Osteoblast (primary cell): ENCODE data around the gene VPS25. TPM values are rescaled to one million over a fixed set of nuclear protein-coding genes. Genes with fewer than 3 reads are reported as not detected.
"Not testable (repeated sequence)": the region's sequence is repeated elsewhere in the genome, so short reads cannot be mapped to it uniquely, and the experiment has no call there.

Experiments
- DNase-seq: peaks from one replicate; pipeline ENCODE4 v3.0.0; 2011; ENCODE audit warnings: low spot score, mixed read lengths; ENCODE audit not compliant: insufficient read length; ENCODE audit errors: missing footprints
- H2AFZ ChIP-seq: 2 replicates; pipeline ENCODE4 v1.6.0; 2011; ENCODE audit warnings: mild to moderate bottlenecking, low read length
- H3K27ac ChIP-seq: 2 replicates; pipeline ENCODE4 v1.5.1; 2011; ENCODE audit warnings: mild to moderate bottlenecking, low read depth, low read length, moderate library complexity
- H3K27me3 ChIP-seq: 2 replicates; pipeline ENCODE4 v1.6.0; 2012; ENCODE audit warnings: mild to moderate bottlenecking, control low read depth, inconsistent platforms, low read length, moderate library complexity; ENCODE audit not compliant: insufficient read depth
- H3K36me3 ChIP-seq: 2 replicates; pipeline ENCODE4 v1.5.1; 2011; ENCODE audit warnings: mild to moderate bottlenecking, low read length, control low read depth, moderate library complexity; ENCODE audit not compliant: insufficient read depth
- H3K4me1 ChIP-seq: 2 replicates; pipeline ENCODE4 v1.5.1; 2011; ENCODE audit warnings: mild to moderate bottlenecking, low read length, control low read depth, moderate library complexity; ENCODE audit not compliant: insufficient read depth
- H3K4me2 ChIP-seq: 2 replicates; pipeline ENCODE4 v1.6.0; 2011; ENCODE audit warnings: mild to moderate bottlenecking, low read length; ENCODE audit not compliant: insufficient read depth
- H3K4me3 ChIP-seq: fragments of 200-600 bp; sonication (generic); 3 replicates; pipeline ENCODE4 v1.5.1; 2012; ENCODE audit warnings: mild to moderate bottlenecking, low read length, inconsistent platforms; ENCODE audit not compliant: insufficient read depth
- H3K79me2 ChIP-seq: 2 replicates; pipeline ENCODE4 v1.6.0; 2012; ENCODE audit warnings: mild to moderate bottlenecking, low read length, control low read depth, inconsistent platforms; ENCODE audit not compliant: insufficient read depth
- H3K9me3 ChIP-seq: 2 replicates; pipeline ENCODE4 v1.5.1; 2011; ENCODE audit warnings: low read depth, low read length, control low read depth
- H4K20me1 ChIP-seq: 2 replicates; pipeline ENCODE4 v1.6.0; 2012; ENCODE audit warnings: mild to moderate bottlenecking, low read length, control low read depth; ENCODE audit not compliant: insufficient read depth
- total RNA-seq: library from RNA; depleted of rRNA; stranded (reverse); fragments of >200 nt; gene quantifications from 2 replicates; pipeline ENCODE4 v1.2.3, GENCODE V29; 2012
- TF ChIP-seq, protein P1 (sequence below): IDR thresholded peaks from 2 replicates; pipeline ENCODE4 v1.5.1; 2011; ENCODE audit warnings: mild to moderate bottlenecking, low read depth, low read length, moderate library complexity; ENCODE audit errors: extremely low read depth

VPS25 gene
- total RNA-seq, 1 donor: 46.7 TPM

DNA sequence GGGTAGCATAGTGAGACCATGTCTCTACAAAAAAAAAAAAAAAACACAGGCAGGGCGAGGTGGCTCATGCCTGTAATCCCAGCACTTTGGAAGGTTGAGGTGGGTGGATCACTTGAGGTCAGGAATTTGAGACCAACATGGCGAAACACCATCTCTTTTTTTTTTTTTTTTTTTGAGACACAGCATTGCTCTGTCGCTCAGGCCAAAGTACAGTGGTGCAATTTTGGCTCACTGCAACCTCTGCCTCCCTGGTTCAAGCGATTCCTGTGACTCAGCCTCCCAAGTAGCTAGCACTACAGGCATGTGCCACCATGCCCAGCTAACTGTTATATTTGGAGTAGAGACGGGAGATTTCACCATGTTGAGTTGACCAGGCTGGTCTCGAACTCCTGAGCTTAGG, 7.1 kb upstream of the VPS25 start:
- H3K36me3 ChIP-seq: no peaks in the 10 kb centered on the region
- TF ChIP-seq, protein P1, sequence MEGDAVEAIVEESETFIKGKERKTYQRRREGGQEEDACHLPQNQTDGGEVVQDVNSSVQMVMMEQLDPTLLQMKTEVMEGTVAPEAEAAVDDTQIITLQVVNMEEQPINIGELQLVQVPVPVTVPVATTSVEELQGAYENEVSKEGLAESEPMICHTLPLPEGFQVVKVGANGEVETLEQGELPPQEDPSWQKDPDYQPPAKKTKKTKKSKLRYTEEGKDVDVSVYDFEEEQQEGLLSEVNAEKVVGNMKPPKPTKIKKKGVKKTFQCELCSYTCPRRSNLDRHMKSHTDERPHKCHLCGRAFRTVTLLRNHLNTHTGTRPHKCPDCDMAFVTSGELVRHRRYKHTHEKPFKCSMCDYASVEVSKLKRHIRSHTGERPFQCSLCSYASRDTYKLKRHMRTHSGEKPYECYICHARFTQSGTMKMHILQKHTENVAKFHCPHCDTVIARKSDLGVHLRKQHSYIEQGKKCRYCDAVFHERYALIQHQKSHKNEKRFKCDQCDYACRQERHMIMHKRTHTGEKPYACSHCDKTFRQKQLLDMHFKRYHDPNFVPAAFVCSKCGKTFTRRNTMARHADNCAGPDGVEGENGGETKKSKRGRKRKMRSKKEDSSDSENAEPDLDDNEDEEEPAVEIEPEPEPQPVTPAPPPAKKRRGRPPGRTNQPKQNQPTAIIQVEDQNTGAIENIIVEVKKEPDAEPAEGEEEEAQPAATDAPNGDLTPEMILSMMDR: no peak
- no peak overlapping the region for H3K4me3 ChIP-seq
- H4K20me1 ChIP-seq: no peaks in the 10 kb centered on the region
- H3K9me3 ChIP-seq: no peaks in the 10 kb centered on the region
- no peaks in the 10 kb centered on the region for H3K4me1 ChIP-seq
- no peak overlapping the region for H3K4me2 ChIP-seq
- peaks cover 13% of the 10 kb centered on the region for H3K27me3 ChIP-seq
- no peak overlapping the region for H2AFZ ChIP-seq
- no peak overlapping the region for H3K27ac ChIP-seq
- no peaks in the 10 kb centered on the region for H3K79me2 ChIP-seq
- DNase-seq: no peak

DNA sequence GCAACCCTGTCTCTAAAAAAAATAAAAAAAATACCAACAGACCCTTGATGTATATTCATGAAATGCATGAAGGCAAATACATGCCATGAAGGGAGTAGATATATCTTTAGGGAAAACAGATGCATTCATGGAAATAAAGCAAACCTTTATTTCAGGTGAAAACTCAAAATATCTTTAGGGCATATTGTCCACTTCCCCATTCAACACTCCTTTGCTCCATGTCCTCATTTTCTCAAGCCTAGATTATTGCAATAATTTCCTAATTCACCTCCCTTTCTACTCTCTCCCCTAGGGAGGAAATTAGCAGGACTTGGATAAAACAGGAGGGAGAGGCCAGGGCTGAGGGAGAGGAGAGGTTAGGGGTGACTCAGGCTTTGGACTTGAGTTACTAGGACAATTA, 5.7 kb upstream of the VPS25 start:
- Histone ChIP-seq H3K4me2 (no peak overlapping the region), H2AFZ (no peak overlapping the region), H3K27me3 (no peaks in the 10 kb centered on the region), H4K20me1 (no peaks in the 10 kb centered on the region), H3K4me1 (no peaks in the 10 kb centered on the region), H3K36me3 (no peaks in the 10 kb centered on the region), H3K79me2 (no peaks in the 10 kb centered on the region), H3K4me3 (no peak overlapping the region), H3K27ac (no peak overlapping the region), H3K9me3 (no peaks in the 10 kb centered on the region)
- no peak for DNase-seq
- TF ChIP-seq, protein P1: no peak

DNA sequence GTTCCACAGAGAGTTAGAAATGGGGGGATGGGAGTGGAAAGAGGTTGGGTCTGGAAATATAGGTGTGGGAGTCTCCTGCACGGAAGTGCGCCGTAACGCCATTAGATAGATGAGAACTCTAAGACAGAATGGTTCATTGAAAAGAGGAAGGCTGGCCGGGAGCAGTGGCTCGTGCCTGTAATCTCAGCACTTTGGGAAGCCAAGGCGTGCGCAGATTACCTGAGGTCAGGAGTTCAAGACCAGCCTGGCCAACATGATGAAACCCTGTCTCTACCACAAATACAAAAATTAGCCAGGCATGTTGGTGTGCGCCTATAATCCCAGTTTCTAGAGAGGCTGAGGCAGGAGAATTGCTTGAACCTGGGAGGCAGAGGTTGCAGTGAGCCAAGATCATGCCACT, 5.2 kb upstream of the VPS25 start:
- not testable (repeated sequence) for H3K9me3 ChIP-seq, H3K4me1 ChIP-seq, H3K36me3 ChIP-seq, DNase-seq, H3K79me2 ChIP-seq, H3K27me3 ChIP-seq, H3K27ac ChIP-seq, H3K4me3 ChIP-seq, H2AFZ ChIP-seq, H4K20me1 ChIP-seq, H3K4me2 ChIP-seq

DNA sequence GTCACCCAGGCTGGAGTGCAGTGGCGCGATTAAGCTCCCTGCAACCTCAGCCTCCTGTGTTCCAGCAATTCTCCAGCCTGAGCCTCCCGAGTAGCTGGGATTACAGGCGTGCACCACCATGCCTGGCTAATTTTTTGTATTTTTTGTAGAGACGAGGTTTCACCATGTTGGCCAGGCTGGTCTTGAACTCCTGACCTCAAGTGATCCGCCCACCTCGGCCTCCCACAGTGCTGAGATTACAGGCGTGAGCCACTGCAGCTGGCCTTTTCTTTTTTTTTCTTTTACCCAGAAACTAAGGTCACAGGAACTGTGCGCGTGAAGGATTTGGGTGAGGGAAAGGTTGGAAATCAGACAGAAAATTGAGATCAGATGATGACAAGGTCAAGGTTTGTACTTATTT, 3.3 kb upstream of the VPS25 start:
- H3K9me3 ChIP-seq, H2AFZ ChIP-seq, H3K36me3 ChIP-seq, H3K79me2 ChIP-seq, DNase-seq, H3K27ac ChIP-seq, H3K4me3 ChIP-seq, H4K20me1 ChIP-seq, H3K27me3 ChIP-seq, H3K4me2 ChIP-seq: not testable (repeated sequence)
- peaks cover 16% of the 10 kb centered on the region for H3K4me1 ChIP-seq

DNA sequence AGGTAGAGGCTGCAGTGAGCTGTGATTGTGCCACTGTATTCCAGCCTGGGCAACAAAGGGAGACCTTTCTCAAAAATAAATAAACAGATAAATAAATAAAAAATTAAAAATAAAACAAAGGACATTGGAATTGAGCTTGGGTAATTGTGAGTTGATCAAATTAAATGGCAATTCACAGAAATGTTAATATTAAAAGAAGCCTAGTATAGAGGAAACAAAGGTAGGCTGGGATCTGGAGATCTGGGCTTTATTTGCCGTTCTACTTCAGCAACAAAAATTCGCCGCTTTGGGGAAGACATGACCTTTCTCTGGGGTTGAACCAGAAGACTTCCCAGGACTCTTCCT, 332 bp upstream of the VPS25 start:
- H3K36me3 ChIP-seq: peaks cover 25% of the 10 kb centered on the region
- peaks cover 28% of the 10 kb centered on the region for H3K4me1 ChIP-seq
- no peaks in the 10 kb centered on the region for H3K9me3 ChIP-seq
- peak overlapping the region; percentile 95 for H2AFZ ChIP-seq
- TF ChIP-seq, protein P1: no peak
- peak overlapping the region; percentile 86 for H3K27ac ChIP-seq
- no peaks in the 10 kb centered on the region for H4K20me1 ChIP-seq
- peaks cover 7% of the 10 kb centered on the region for H3K79me2 ChIP-seq
- no peak for DNase-seq
- no peaks in the 10 kb centered on the region for H3K27me3 ChIP-seq
- H3K4me2 ChIP-seq: peak overlapping the region; percentile 98
- H3K4me3 ChIP-seq: peak overlapping the region; percentile 88
